Globus pallidus (tissue), 1 donor: Measurements from ENCODE around the gene ZNF768.

Experiments used
- DNase-seq: peaks from one replicate; pipeline ENCODE4 v3.0.0-alpha.2; 2015; ENCODE audit warnings: low spot score

ZNF768 gene

GRCh38 chr16:30526137-30526822, at the start of gene ZNF768:
TSS of gene ZNF768 (minus strand) at chr16:30526566. CDS start at chr16:30526413, 153 bp downstream.
- DNase-seq = peak; percentile 24

DNA sequence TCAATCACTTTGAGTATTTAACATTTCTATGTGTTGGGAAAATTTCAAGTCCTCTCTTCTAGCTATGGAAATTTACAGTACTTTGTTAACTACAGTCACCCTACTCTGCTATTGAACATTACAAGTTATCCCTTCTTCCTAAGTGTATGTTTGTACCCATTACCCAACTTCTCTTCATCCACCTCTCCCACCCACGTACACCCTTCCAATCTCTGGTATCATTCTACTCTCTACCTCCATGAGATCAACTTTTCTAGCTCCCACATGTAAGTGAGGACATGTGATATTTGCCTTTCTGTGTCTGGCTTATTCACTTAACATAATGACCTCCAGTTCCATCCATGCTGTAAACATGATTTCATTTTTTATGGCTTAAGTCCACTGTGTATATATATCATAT, 48.3 kb upstream of the ZNF768 start:
- DNase-seq = no peak

DNA sequence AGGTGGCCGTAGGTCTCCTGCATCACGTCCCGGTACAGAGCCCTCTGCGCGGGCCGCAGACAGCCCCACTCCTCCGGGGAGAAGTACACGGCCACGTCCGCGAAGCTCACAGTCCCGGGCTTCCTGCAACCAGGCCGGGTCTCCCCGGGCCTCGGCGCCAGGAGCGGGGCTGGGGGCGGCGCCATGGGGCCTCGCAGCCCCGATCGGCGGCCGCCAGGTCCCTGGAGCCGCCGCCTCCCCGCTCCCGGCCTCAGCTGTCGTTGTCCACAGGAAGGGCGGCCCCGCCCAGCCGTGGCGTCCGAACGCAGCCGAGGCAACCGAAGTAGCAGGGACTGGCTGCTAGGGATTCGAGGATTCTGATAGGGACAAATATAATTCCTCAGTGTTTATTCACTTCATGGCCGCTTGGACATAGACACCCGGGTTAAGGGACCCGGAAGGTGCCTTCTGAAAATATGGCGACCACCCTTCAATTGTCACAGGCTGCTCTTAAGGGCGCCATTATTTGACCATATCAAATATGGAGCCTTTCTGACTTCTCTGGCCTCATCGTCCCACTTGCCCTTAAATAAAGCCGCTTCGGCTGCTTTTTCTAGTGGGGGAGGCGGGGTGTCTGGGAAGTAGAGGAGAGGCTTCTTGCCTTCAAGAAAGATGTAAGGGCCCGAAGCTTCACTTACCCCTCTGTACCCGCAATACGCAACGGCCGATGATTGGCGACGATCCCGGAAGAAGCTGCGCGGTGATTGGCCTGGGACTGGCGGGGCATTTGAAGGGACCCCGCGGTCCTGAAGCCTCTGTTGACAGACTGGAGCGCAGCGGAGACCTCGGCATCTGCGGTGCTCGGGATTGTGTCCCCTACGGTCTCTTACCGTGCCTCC, 45.3 kb upstream of the ZNF768 start, which contains the start of gene ZNF688:
TSS of gene ZNF688 (minus strand) at position 270 of the 878 bp plus-strand sequence. CDS start at position 185, 85 bp downstream.
- DNase-seq = peak; percentile 99

DNA sequence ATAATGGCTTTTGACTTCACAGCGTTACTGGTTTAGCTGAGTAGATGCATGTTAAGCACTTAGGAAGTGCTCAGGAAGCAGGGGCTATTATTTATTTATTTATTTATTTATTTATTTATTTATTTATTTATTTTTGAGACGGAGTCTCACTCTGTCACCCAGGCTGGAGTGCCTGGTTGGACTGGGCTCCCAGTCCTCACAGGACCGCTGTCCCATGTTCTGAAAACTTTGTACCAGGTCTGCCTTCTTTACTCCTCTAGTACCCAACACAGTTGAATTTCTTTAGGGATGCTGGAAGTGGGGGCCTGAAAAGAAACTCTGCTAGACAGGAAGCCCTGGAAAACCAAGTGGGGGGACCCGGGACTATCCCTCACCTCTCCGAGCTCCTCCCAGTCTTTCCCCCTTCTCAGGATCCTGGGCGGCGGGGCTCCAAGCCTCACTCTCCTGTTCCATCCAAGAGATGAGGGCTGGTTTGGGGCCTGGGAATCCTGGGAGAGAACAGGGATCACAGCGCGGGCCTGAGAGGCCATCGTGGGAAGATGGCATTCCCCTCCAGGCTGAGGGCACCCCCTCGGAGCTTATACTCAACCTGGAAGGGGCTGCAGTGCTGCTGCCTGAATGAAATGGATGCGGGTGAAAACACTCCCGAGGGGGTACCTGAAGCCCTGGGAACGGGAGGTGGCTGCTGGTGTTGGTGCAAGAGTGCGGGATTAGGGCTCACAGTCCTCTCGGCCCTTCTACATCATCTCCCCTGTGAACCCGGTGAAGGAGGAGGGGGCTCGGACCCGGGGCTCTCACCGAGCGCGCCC, 44.5 kb upstream of the ZNF768 start:
- peak; percentile 26 for DNase-seq

- no peak for DNase-seq
Measured at GRCh38 chr16:30569746-30570635, 43.6 kb upstream of the ZNF768 start.

GRCh38 chr16:30569281-30569680, 42.9 kb upstream of the ZNF768 start:
- no peak for DNase-seq

DNA sequence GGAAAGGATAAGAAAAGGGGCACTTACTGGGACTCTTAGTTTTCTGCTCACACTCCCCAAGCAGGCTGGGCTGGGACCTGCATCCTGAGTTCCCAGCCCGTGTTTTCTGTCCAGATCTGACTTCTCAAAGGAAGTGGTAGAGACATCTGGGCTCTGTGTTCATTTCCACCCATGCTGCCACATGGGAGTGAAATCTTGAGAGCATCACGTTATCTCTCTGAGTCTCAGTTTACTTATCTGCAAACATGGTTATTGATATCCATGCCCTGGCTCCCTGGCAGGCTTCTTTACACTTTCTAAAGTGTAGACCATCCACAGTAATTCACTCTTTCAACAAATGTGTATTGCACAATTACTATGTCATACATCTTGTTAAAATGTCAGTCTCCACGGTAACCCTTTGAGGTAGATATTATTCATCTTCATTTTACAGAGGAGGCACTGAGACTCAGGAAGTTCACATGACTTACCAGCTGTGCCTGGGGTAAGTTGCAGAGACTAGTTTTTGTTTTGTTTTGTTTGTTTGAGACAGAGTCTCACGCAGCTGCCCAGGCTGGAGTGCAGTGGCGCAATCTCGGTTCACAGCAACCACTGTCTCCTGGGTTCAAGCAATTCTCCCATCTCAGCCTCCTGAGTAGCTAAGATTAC, 41.7 kb upstream of the ZNF768 start:
- no peak for DNase-seq

- no peak for DNase-seq
Measured at GRCh38 chr16:30567160-30567990, 41.0 kb upstream of the ZNF768 start.

DNA sequence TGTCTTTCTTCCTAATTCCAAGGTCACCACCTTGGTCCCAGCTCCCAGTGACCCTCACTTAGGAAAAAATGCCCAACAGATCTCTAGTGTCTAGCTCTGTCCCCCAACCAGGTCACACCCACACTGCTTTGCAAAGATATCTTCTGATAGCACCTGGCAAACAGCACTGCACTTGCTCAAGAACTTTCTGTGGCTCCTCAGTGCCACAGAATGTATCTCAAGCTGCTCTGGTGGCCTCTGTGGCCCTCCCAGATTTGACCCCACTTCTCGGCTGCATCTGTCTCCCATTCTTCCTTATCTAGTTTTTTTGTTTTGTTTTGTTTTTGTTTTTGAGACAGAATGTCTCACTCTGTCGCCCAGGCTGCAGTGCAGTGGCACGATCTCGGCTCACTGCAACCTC, 40.2 kb upstream of the ZNF768 start:
- DNase-seq = no peak

- no peak for DNase-seq
Measured at GRCh38 chr16:30565984-30566383, 39.6 kb upstream of the ZNF768 start.

- DNase-seq = no peak
Measured at GRCh38 chr16:30565526-30565925, 39.2 kb upstream of the ZNF768 start.

DNA sequence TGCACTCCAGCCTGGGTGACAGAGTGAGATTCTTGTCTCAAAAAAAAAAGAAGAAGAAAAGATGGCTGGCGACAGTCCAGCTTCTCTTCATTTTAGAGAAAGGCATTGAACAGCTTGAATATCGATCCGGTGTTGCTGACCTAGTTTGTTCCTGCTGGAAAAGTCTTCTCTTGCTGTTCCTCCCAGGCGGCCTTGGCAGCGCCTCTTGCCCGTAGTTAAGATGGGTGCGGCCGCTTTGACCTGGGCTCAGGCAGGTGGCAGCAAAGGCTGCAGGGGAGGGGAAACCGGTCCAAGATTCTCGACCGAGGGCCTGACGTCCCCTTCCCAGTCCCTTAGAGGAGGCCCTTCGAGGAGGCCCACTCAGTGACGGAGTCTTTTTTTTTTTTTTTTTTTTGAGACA, 35.7 kb upstream of the ZNF768 start:
- DNase-seq = no peak

DNA sequence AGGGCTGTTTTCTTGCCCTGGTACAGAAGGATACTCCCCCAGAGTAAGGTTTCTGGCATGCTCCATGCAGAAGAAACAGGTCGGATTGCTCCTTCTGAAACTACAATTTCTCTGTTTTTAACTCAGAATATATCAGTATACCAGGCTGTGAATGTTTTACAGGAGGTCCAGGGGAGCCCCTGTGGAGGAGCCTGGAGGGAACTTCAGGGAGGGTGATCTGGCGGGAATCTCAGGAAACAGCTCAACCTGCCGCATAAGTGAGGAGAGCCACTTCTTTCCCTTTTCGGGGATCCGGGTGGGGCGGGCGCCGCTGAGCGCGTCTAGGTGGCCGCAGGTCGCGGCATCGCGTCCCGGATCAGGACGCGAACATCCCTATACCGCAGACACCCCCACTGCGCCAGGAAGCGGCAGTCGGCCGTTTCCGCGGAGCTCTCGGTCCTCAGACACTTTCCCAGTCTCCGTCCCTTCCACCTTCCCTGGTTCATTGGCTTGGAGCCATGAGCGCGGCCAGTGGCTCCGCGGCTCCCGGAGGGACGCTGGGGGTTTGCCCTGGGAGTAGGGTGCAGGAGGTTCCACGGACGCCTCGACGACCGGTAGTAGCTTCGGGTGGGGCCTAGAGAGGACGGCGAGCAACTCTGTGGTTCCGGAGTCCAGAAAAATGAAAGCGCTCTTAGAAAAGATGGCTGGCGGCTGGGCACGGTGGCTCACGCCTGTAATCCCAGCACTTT, 34.9 kb upstream of the ZNF768 start:
- DNase-seq = no peak

DNA sequence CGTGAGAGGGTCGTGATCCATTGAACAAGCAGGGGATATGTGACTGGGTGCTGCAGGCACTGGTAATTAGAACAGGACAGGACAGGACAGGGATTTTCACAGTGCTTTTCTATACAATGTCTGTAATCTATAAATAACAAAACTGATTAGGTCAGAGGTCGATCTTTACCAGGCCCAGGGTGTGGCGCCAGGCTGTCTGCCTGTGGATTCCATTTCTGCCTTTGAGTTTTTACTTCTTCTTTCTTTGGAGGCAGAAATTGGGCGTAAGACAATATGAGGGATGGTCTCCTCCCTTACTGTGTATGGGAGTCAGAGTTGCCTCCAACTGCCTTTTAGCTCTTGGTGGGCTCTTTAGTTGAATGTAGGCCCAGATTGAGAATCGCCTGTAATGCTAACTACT, 33.3 kb upstream of the ZNF768 start:
- no peak for DNase-seq

GRCh38 chr16:30558789-30559377, 32.5 kb upstream of the ZNF768 start:
- no peak for DNase-seq

GRCh38 chr16:30557957-30558788, 31.8 kb upstream of the ZNF768 start, which contains the start of gene ZNF764:
TSS of gene ZNF764 (minus strand) at chr16:30558374. CDS start at chr16:30558182, 192 bp downstream.
- DNase-seq = peak; percentile 99

GRCh38 chr16:30557707-30557956, 31.3 kb upstream of the ZNF768 start:
- DNase-seq = no peak

- no peak for DNase-seq
Measured at GRCh38 chr16:30556125-30556473, 29.7 kb upstream of the ZNF768 start.
